ENCODE results near the gene THAP4. TPM values are rescaled to one million over a fixed set of nuclear protein-coding genes. Genes with fewer than 3 reads are reported as not detected.

THAP4 gene
- total RNA-seq, 1 donor from 2014 or later = 32.4 TPM

- no peak for TF ChIP-seq CTCF (IDR thresholded peaks at IDR 0.05; ENCODE audit: partially characterized antibody, unreplicated experiment)
- Mint-ChIP-seq H3K36me3 (ENCODE audit: unreplicated experiment) (peaks cover 35% of the 10 kb centered on the region), H3K27me3 (ENCODE audit: unreplicated experiment) (peaks cover 5% of the 10 kb centered on the region), H3K9me3 (ENCODE audit: unreplicated experiment) (peaks cover 14% of the 10 kb centered on the region), H3K4me1 (ENCODE audit: low read depth, unreplicated experiment) (peaks cover 2% of the 10 kb centered on the region), H3K27ac (ENCODE audit: unreplicated experiment) (peak overlapping the region; percentile 74), H3K4me3 (ENCODE audit: unreplicated experiment) (no peak overlapping the region)
- DNase-seq = no peak
Measured at GRCh38 chr2:241577413-241578122, 59.4 kb downstream of the THAP4 start.

GRCh38 chr2:241576293-241576654, 60.7 kb downstream of the THAP4 start:
- no peak for TF ChIP-seq CTCF (IDR thresholded peaks at IDR 0.05; ENCODE audit: partially characterized antibody, unreplicated experiment)
- no peak overlapping the region for H3K4me3 Mint-ChIP-seq (ENCODE audit: unreplicated experiment)
- H3K27ac Mint-ChIP-seq (ENCODE audit: unreplicated experiment) = no peak overlapping the region
- peaks cover 4% of the 10 kb centered on the region for H3K4me1 Mint-ChIP-seq (ENCODE audit: low read depth, unreplicated experiment)
- H3K9me3 Mint-ChIP-seq (ENCODE audit: unreplicated experiment) = peaks cover 14% of the 10 kb centered on the region
- H3K27me3 Mint-ChIP-seq (ENCODE audit: unreplicated experiment) = peaks cover 7% of the 10 kb centered on the region
- peaks cover 25% of the 10 kb centered on the region for H3K36me3 Mint-ChIP-seq (ENCODE audit: unreplicated experiment)
- no peak for DNase-seq

- H3K36me3 Mint-ChIP-seq (ENCODE audit: unreplicated experiment) = peaks cover 25% of the 10 kb centered on the region
- peaks cover 7% of the 10 kb centered on the region for H3K27me3 Mint-ChIP-seq (ENCODE audit: unreplicated experiment)
- H3K9me3 Mint-ChIP-seq (ENCODE audit: unreplicated experiment) = peaks cover 14% of the 10 kb centered on the region
- no peak overlapping the region for H3K4me3 Mint-ChIP-seq (ENCODE audit: unreplicated experiment)
- H3K27ac Mint-ChIP-seq (ENCODE audit: unreplicated experiment) = no peak overlapping the region
- H3K4me1 Mint-ChIP-seq (ENCODE audit: low read depth, unreplicated experiment) = peaks cover 4% of the 10 kb centered on the region
- TF ChIP-seq CTCF (IDR thresholded peaks at IDR 0.05; ENCODE audit: partially characterized antibody, unreplicated experiment) = no peak
- no peak for DNase-seq
Measured at GRCh38 chr2:241575624-241576292, 61.2 kb downstream of the THAP4 start.

- TF ChIP-seq CTCF (IDR thresholded peaks at IDR 0.05; ENCODE audit: partially characterized antibody, unreplicated experiment) = no peak
- Mint-ChIP-seq H3K27me3 (ENCODE audit: unreplicated experiment) (peaks cover 7% of the 10 kb centered on the region), H3K4me1 (ENCODE audit: low read depth, unreplicated experiment) (peaks cover 4% of the 10 kb centered on the region), H3K9me3 (ENCODE audit: unreplicated experiment) (peaks cover 14% of the 10 kb centered on the region), H3K4me3 (ENCODE audit: unreplicated experiment) (no peak overlapping the region), H3K27ac (ENCODE audit: unreplicated experiment) (no peak overlapping the region), H3K36me3 (ENCODE audit: unreplicated experiment) (peaks cover 20% of the 10 kb centered on the region)
- no peak for DNase-seq
Measured at GRCh38 chr2:241574911-241575623, 61.9 kb downstream of the THAP4 start.
